ENCODE data around the gene KCNG2.

KCNG2 gene

DNA sequence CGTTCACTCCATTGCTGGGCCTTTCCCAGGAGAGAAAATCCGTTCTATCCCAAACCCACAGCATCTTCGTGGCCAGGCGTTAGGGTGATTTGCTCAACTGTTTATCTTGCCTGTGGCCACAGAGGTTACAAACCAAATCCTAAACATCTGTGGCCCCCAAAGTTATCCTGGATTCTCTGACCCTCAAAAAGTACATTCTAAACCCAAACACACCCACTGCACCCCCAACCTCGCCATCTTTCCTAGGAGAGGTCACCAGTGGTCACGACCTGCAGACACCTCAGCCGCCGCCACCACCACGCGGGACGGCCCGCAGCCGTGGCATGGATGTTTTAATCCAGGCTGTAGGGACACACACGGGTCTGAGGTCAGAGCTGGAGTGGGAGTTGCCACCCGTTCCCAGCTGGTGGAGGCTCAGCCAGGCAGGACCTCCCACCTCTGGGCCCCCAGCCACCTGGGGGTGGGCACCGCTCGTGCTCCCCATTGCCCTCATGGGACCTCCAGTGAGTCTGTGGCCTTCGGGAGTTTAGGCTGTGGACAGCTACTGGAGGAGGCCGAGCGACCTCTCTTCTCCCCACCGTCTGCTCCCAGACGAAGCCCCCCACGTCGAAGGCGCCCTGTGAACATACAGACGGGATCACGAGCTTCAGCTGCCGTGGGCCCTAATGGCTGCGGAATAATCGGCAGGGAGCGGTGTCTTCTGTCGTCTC is 72.0 kb downstream of the KCNG2 start:
- Histone ChIP-seq H3K79me1 (ENCODE audit: low read length) (no peaks in the 10 kb centered on the region), H4K5ac (ENCODE audit: low read length) (no peak overlapping the region), H3K27ac (ENCODE audit: low read depth, low read length) (no peak overlapping the region), H4K8ac (ENCODE audit: low read depth, low read length) (no peak overlapping the region), H3K9ac (ENCODE audit: low read length) (no peak overlapping the region), H3K4ac (ENCODE audit: low read depth, low read length) (no peak overlapping the region), H3K18ac (ENCODE audit: low read length) (no peak overlapping the region), H3K4me2 (ENCODE audit: low read length) (no peak overlapping the region), H2BK120ac (ENCODE audit: low read depth, low read length) (no peak overlapping the region), H3K79me2 (ENCODE audit: control insufficient read depth, insufficient read depth, low read length) (no peaks in the 10 kb centered on the region), H2BK15ac (replicated peaks; ENCODE audit: low read depth) (no peak overlapping the region), H3K27me3 (ENCODE audit: insufficient read depth, low read length, poor library complexity) (no peaks in the 10 kb centered on the region), H3K4me3 (ENCODE audit: low read length) (no peak overlapping the region), H3K56ac (ENCODE audit: low read length) (no peak overlapping the region), H3K36me3 (ENCODE audit: control insufficient read depth, insufficient read depth, low read length) (no peaks in the 10 kb centered on the region), H3K4me1 (ENCODE audit: control insufficient read depth, low read depth, low read length) (no peaks in the 10 kb centered on the region), H2AK5ac (ENCODE audit: low read length) (no peak overlapping the region), H2BK5ac (ENCODE audit: low read length) (no peak overlapping the region), H3K23ac (ENCODE audit: low read length) (no peak overlapping the region)
- WGBS (ENCODE audit: extremely low coverage, insufficient coverage, low lambda C conversion rate) = no CpG with 5 or more reads among the region's 32 CpGs
- DNase-seq = no peak

GRCh38 chr18:79870301-79871025 is 72.7 kb downstream of the KCNG2 start:
- H3K27ac ChIP-seq (ENCODE audit: low read depth, low read length) = no peak overlapping the region
- no peaks in the 10 kb centered on the region for H3K27me3 ChIP-seq (ENCODE audit: insufficient read depth, low read length, poor library complexity)

DNA sequence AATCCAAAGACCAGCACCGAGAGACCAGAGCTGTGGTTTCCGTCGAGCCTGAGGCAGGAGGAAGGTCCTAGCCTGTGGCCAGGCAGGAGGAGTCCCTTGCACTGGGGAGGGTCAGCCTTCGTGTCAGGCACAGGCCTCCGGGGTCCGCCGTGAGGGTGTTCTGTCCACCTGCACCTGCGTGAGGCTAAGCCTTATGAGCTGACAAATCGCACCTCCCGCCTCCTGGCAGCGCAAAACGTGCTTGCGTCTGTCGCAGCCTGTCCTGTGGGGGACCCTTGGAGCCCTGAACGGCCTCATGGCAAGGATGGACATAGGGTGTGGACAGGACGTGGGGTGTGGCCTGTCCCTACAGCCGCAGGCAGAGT is 73.3 kb downstream of the KCNG2 start:
- Histone ChIP-seq H2BK5ac (ENCODE audit: low read length) (no peak overlapping the region), H3K79me1 (ENCODE audit: low read length) (no peaks in the 10 kb centered on the region), H3K18ac (ENCODE audit: low read length) (no peak overlapping the region), H3K4ac (ENCODE audit: low read depth, low read length) (no peak overlapping the region), H2AK5ac (ENCODE audit: low read length) (no peak overlapping the region), H3K23ac (ENCODE audit: low read length) (no peak overlapping the region), H2BK15ac (replicated peaks; ENCODE audit: low read depth) (no peak overlapping the region), H4K8ac (ENCODE audit: low read depth, low read length) (no peak overlapping the region), H3K4me3 (ENCODE audit: low read length) (no peak overlapping the region), H3K4me2 (ENCODE audit: low read length) (no peak overlapping the region), H2BK120ac (ENCODE audit: low read depth, low read length) (no peak overlapping the region), H3K79me2 (ENCODE audit: control insufficient read depth, insufficient read depth, low read length) (no peaks in the 10 kb centered on the region), H3K9ac (ENCODE audit: low read length) (no peak overlapping the region), H4K5ac (ENCODE audit: low read length) (no peak overlapping the region), H3K27ac (ENCODE audit: low read depth, low read length) (no peak overlapping the region), H3K4me1 (ENCODE audit: control insufficient read depth, low read depth, low read length) (no peaks in the 10 kb centered on the region), H3K56ac (ENCODE audit: low read length) (no peak overlapping the region), H3K36me3 (ENCODE audit: control insufficient read depth, insufficient read depth, low read length) (no peaks in the 10 kb centered on the region), H3K27me3 (ENCODE audit: insufficient read depth, low read length, poor library complexity) (no peaks in the 10 kb centered on the region)
- DNase-seq = no peak
- WGBS (ENCODE audit: extremely low coverage, insufficient coverage, low lambda C conversion rate) = no CpG with 5 or more reads among the region's 17 CpGs

More at GRCh38 chr18:79870301-79871025, 72.7 kb downstream of the KCNG2 start:
- Histone ChIP-seq H3K79me1 (ENCODE audit: low read length) (no peaks in the 10 kb centered on the region), H2BK5ac (ENCODE audit: low read length) (no peak overlapping the region), H3K4me3 (ENCODE audit: low read length) (no peak overlapping the region), H3K56ac (ENCODE audit: low read length) (no peak overlapping the region), H3K36me3 (ENCODE audit: control insufficient read depth, insufficient read depth, low read length) (no peaks in the 10 kb centered on the region), H2AK5ac (ENCODE audit: low read length) (no peak overlapping the region), H3K4me1 (ENCODE audit: control insufficient read depth, low read depth, low read length) (no peaks in the 10 kb centered on the region), H4K5ac (ENCODE audit: low read length) (no peak overlapping the region), H3K23ac (ENCODE audit: low read length) (no peak overlapping the region), H3K79me2 (ENCODE audit: control insufficient read depth, insufficient read depth, low read length) (no peaks in the 10 kb centered on the region), H4K8ac (ENCODE audit: low read depth, low read length) (no peak overlapping the region), H3K4me2 (ENCODE audit: low read length) (no peak overlapping the region), H3K9ac (ENCODE audit: low read length) (no peak overlapping the region), H3K18ac (ENCODE audit: low read length) (no peak overlapping the region), H2BK120ac (ENCODE audit: low read depth, low read length) (no peak overlapping the region), H2BK15ac (replicated peaks; ENCODE audit: low read depth) (no peak overlapping the region), H3K4ac (ENCODE audit: low read depth, low read length) (no peak overlapping the region)
- no CpG with 5 or more reads among the region's 19 CpGs for WGBS (ENCODE audit: extremely low coverage, insufficient coverage, low lambda C conversion rate)
- no peak for DNase-seq

GRCh38 chr18:79871481-79872091 is 73.8 kb downstream of the KCNG2 start:
- H3K4me1 ChIP-seq (ENCODE audit: control insufficient read depth, low read depth, low read length) = no peaks in the 10 kb centered on the region
- no peaks in the 10 kb centered on the region for H3K27me3 ChIP-seq (ENCODE audit: insufficient read depth, low read length, poor library complexity)
- no peak overlapping the region for H3K23ac ChIP-seq (ENCODE audit: low read length)
- no CpG with 5 or more reads among the region's 33 CpGs for WGBS (ENCODE audit: extremely low coverage, insufficient coverage, low lambda C conversion rate)
- no peaks in the 10 kb centered on the region for H3K36me3 ChIP-seq (ENCODE audit: control insufficient read depth, insufficient read depth, low read length)
- no peak overlapping the region for H4K5ac ChIP-seq (ENCODE audit: low read length)
- no peaks in the 10 kb centered on the region for H3K79me1 ChIP-seq (ENCODE audit: low read length)
- H3K18ac ChIP-seq (ENCODE audit: low read length) = no peak overlapping the region
- no peak overlapping the region for H3K27ac ChIP-seq (ENCODE audit: low read depth, low read length)
- no peak overlapping the region for H2BK120ac ChIP-seq (ENCODE audit: low read depth, low read length)
- no peak overlapping the region for H2AK5ac ChIP-seq (ENCODE audit: low read length)
- H2BK5ac ChIP-seq (ENCODE audit: low read length) = no peak overlapping the region
- no peaks in the 10 kb centered on the region for H3K79me2 ChIP-seq (ENCODE audit: control insufficient read depth, insufficient read depth, low read length)
- H3K9ac ChIP-seq (ENCODE audit: low read length) = no peak overlapping the region
- no peak overlapping the region for H2BK15ac ChIP-seq (replicated peaks; ENCODE audit: low read depth)
- H4K8ac ChIP-seq (ENCODE audit: low read depth, low read length) = no peak overlapping the region
- H3K4me2 ChIP-seq (ENCODE audit: low read length) = no peak overlapping the region
- H3K56ac ChIP-seq (ENCODE audit: low read length) = no peak overlapping the region
- H3K4me3 ChIP-seq (ENCODE audit: low read length) = no peak overlapping the region
- no peak overlapping the region for H3K4ac ChIP-seq (ENCODE audit: low read depth, low read length)
- no peak for DNase-seq

DNA sequence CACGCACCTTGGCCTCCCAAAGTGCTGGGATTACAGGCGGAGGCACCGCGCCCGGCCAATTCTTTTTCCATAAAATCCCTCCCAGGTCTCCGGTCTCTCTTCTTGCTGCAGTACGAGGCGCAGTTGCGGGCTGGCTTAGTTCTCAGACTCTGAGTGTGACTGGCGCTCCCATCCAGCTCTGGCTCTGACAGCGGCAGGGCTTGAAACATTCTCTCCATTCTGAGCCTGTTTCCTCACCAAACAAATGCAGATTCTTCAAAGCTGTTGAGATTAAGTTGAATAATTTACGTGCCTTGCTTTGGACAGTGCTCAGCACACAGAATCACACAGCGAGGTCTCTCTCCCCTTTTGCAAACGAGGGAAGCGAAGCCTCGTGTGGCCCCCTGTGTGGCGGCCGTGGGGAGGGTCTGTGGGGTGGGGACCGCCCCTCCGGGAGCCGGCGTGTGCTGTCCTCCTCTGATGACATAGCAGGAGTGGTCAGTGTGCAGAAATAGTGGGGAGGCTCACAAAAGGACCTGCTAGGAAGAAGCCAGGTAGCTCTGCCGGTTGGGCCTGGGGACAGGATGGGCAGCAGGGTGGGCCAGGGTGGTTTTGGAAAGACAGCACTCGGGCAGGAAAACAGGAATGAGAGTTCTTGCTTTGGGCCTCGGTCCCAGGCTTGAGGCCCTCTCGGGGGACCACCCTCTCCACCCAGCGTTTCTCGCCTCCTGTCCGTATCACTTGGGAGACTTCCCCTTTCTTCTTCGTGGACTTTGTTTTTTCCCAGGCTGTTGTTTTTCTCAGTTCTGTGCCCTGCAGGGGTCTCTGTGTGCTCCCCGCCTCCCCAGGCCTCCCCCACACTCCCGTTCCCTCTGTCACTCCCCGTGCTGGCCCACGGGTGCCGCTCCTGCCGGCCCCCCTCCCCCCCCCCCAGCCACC is 75.0 kb downstream of the KCNG2 start:
- no peak overlapping the region for H4K5ac ChIP-seq (ENCODE audit: low read length)
- no peaks in the 10 kb centered on the region for H3K4me1 ChIP-seq (ENCODE audit: control insufficient read depth, low read depth, low read length)
- H3K4ac ChIP-seq (ENCODE audit: low read depth, low read length) = no peak overlapping the region
- H3K27me3 ChIP-seq (ENCODE audit: insufficient read depth, low read length, poor library complexity) = no peaks in the 10 kb centered on the region
- H3K9ac ChIP-seq (ENCODE audit: low read length) = no peak overlapping the region
- no peak overlapping the region for H3K18ac ChIP-seq (ENCODE audit: low read length)
- no peak for DNase-seq
- no peaks in the 10 kb centered on the region for H3K36me3 ChIP-seq (ENCODE audit: control insufficient read depth, insufficient read depth, low read length)
- H3K23ac ChIP-seq (ENCODE audit: low read length) = no peak overlapping the region
- no peaks in the 10 kb centered on the region for H3K79me2 ChIP-seq (ENCODE audit: control insufficient read depth, insufficient read depth, low read length)
- no peak overlapping the region for H3K4me3 ChIP-seq (ENCODE audit: low read length)
- no CpG with 5 or more reads among the region's 36 CpGs for WGBS (ENCODE audit: extremely low coverage, insufficient coverage, low lambda C conversion rate)
- no peak overlapping the region for H3K56ac ChIP-seq (ENCODE audit: low read length)
- no peaks in the 10 kb centered on the region for H3K79me1 ChIP-seq (ENCODE audit: low read length)
- H2BK5ac ChIP-seq (ENCODE audit: low read length) = no peak overlapping the region
- H2BK120ac ChIP-seq (ENCODE audit: low read depth, low read length) = no peak overlapping the region
- no peak overlapping the region for H2BK15ac ChIP-seq (replicated peaks; ENCODE audit: low read depth)
- H2AK5ac ChIP-seq (ENCODE audit: low read length) = no peak overlapping the region
- no peak overlapping the region for H3K4me2 ChIP-seq (ENCODE audit: low read length)
- no peak overlapping the region for H3K27ac ChIP-seq (ENCODE audit: low read depth, low read length)
- H4K8ac ChIP-seq (ENCODE audit: low read depth, low read length) = no peak overlapping the region

All from mesendoderm (in vitro differentiated cells).